DOHH2 (cell line): ENCODE results near the gene AHCYL1.

Source experiments
- CTCF ChIP-seq: fragments of 200-600 bp; sonication (generic); IDR thresholded peaks from one replicate; pipeline ENCODE4 v1.5.1; 2014; ENCODE audit warnings: antibody characterized with exemption, mild to moderate bottlenecking, low read depth, low read length; ENCODE audit not compliant: poor library complexity, severe bottlenecking
- EZH2phosphoT487 ChIP-seq: fragments of 200-600 bp; sonication (generic); IDR thresholded peaks from 2 replicates; pipeline ENCODE4 v1.6.1; 2017; ENCODE audit warnings: borderline replicate concordance, mild to moderate bottlenecking, antibody characterized with exemption, low read length, moderate library complexity, mixed read lengths

DNA sequence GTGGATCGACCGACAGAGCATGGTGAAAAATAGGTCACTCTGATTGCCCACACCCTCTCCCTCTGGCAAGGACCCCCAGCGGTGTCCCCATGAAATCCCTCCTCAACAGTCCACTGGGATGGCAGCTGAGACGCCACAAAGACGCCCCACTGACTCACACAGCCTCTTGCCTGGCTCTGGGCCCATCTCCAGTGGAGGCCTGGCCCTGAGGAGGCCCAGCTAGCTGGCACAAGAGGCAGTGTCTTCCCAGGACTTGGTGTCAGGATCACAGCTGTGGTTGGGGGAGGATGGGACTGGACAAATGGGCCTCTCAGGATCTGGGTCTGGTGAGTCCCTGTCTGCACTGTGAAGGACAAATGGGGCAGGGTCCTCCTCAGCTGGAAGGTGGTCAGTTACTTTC, 81.3 kb downstream of the AHCYL1 start:
- TF ChIP-seq CTCF (no peak), EZH2phosphoT487 (no peak)
